ENCODE data around the gene INCA1. TPM values are rescaled to one million over a fixed set of nuclear protein-coding genes. Genes with fewer than 3 reads are reported as not detected.

The INCA1 gene
- total and polyA plus RNA-seq, 4 donors: 0.28 to 0.75 (median 0.55) TPM

GRCh38 chr17:4986951-4987766 lies 10.2 kb downstream of the INCA1 start, which contains the start of gene CAMTA2:
CAMTA2 (minus strand) TSS chr17:4987675; CDS start chr17:4986222, 1,453 bp downstream.
- Histone ChIP-seq H3K9me3 (ENCODE audit: control insufficient read depth in 4 of 4, low read length in 3 of 4) (no peaks in the 10 kb centered on the region), H3K27ac (ENCODE audit: low read depth in 1 of 2, low read length in 2 of 2) (peak within 1 kb of the TSS; percentile 76 to 81), H3K9ac (ENCODE audit: low read depth in 1 of 2, low read length in 2 of 2) (peak within 1 kb of the TSS; percentile 62 to 87), H3K27me3 (ENCODE audit: control insufficient read depth in 4 of 4, insufficient read depth in 4 of 4, low read length in 3 of 4) (no peaks in the 10 kb centered on the region), H3K4me3 (ENCODE audit: low read depth in 1 of 3, low read length in 3 of 3) (peak within 1 kb of the TSS; percentile 18 to 84 (median 78)), H3K4me1 (ENCODE audit: control insufficient read depth in 4 of 4, insufficient read depth in 4 of 4, low read length in 3 of 4) (peaks cover 10 to 21% (median 15%) of the 10 kb centered on the region in 4 donors), H3K36me3 (ENCODE audit: control insufficient read depth in 4 of 4, insufficient read depth in 3 of 4, low read depth in 1 of 4, low read length in 3 of 4) (peaks cover 2 to 10% (median 6%) of the 10 kb centered on the region in 4 donors)
- peak in 1 of 2 donors; percentile 39 for TF ChIP-seq RAD21 (IDR thresholded peaks at IDR 0.05)
- TF ChIP-seq HNF4G (IDR thresholded peaks at IDR 0.05): no peak
- peak; percentile 36 for TF ChIP-seq SP1 (IDR thresholded peaks at IDR 0.05)
- no peak for TF ChIP-seq REST (IDR thresholded peaks at IDR 0.05)
- TF ChIP-seq NR2F2 (IDR thresholded peaks at IDR 0.05): no peak
- no peak for TF ChIP-seq JUND (IDR thresholded peaks at IDR 0.05)
- TF ChIP-seq, protein P1, sequence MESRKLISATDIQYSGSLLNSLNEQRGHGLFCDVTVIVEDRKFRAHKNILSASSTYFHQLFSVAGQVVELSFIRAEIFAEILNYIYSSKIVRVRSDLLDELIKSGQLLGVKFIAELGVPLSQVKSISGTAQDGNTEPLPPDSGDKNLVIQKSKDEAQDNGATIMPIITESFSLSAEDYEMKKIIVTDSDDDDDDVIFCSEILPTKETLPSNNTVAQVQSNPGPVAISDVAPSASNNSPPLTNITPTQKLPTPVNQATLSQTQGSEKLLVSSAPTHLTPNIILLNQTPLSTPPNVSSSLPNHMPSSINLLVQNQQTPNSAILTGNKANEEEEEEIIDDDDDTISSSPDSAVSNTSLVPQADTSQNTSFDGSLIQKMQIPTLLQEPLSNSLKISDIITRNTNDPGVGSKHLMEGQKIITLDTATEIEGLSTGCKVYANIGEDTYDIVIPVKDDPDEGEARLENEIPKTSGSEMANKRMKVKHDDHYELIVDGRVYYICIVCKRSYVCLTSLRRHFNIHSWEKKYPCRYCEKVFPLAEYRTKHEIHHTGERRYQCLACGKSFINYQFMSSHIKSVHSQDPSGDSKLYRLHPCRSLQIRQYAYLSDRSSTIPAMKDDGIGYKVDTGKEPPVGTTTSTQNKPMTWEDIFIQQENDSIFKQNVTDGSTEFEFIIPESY (IDR thresholded peaks at IDR 0.05): no peak
- peak in 1 of 2 donors; percentile 37 for TF ChIP-seq HNF4A (conservative IDR thresholded peaks at IDR 0.05)
- TF ChIP-seq, protein P2, sequence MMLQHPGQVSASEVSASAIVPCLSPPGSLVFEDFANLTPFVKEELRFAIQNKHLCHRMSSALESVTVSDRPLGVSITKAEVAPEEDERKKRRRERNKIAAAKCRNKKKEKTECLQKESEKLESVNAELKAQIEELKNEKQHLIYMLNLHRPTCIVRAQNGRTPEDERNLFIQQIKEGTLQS (IDR thresholded peaks at IDR 0.05): no peak
- peak; percentile 70 for TF ChIP-seq YY1 (IDR thresholded peaks at IDR 0.05)
- TF ChIP-seq FOXA1 (IDR thresholded peaks at IDR 0.05): no peak
- no peak for TF ChIP-seq FOXA2 (IDR thresholded peaks at IDR 0.05)
- TF ChIP-seq, protein P3, sequence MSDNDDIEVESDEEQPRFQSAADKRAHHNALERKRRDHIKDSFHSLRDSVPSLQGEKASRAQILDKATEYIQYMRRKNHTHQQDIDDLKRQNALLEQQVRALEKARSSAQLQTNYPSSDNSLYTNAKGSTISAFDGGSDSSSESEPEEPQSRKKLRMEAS (IDR thresholded peaks at IDR 0.05): no peak
- no peak for TF ChIP-seq EGR1 (IDR thresholded peaks at IDR 0.05; ENCODE audit: low read depth in 2 of 2)
- TF ChIP-seq RXRA (IDR thresholded peaks at IDR 0.05): peak; percentile 55 to 65
- TF ChIP-seq, protein P4, sequence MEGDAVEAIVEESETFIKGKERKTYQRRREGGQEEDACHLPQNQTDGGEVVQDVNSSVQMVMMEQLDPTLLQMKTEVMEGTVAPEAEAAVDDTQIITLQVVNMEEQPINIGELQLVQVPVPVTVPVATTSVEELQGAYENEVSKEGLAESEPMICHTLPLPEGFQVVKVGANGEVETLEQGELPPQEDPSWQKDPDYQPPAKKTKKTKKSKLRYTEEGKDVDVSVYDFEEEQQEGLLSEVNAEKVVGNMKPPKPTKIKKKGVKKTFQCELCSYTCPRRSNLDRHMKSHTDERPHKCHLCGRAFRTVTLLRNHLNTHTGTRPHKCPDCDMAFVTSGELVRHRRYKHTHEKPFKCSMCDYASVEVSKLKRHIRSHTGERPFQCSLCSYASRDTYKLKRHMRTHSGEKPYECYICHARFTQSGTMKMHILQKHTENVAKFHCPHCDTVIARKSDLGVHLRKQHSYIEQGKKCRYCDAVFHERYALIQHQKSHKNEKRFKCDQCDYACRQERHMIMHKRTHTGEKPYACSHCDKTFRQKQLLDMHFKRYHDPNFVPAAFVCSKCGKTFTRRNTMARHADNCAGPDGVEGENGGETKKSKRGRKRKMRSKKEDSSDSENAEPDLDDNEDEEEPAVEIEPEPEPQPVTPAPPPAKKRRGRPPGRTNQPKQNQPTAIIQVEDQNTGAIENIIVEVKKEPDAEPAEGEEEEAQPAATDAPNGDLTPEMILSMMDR (IDR thresholded peaks at IDR 0.05; ENCODE audit: low read depth, low read length, missing input control): peak; percentile 38
- no peak for TF ChIP-seq GABPA (IDR thresholded peaks at IDR 0.05 in 1 of 2, conservative IDR thresholded peaks at IDR 0.05 in 1 of 2)
- no peak for TF ChIP-seq TAF1 (conservative IDR thresholded peaks at IDR 0.05)
- 1% methylated on average over 78 of the region's 78 CpGs for WGBS
- DNase-seq (ENCODE audit: low spot score): peak; percentile 87
